ENCODE measurements around the gene ZMYND8.

ZMYND8 gene

DNA sequence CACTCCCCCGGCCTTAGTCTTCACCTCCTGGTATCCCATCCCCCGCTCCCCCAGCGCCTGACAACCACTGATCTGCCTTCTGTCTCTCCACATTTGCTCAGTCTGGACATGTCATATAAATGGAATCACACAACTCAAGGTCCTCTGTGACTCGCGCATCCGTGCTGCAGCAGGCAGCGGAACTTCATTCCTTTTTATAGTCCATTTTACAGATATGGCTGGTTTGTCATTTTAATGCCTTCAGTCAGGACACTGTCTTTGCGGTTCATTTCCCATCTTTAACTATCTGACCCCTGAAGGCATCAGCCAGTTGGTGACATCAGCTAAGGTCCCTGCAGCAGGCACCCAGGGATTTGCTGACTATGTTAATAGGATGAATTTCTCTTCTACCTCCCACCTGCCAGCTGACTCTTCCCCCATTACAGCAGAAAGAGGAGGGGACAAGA lies 125.7 kb downstream of the ZMYND8 start:
- no peak for DNase-seq
- H3K27ac ChIP-seq (ENCODE audit: low read length) = no peak overlapping the region
- H3K79me2 ChIP-seq (ENCODE audit: low read length) = peaks cover 29% of the 10 kb centered on the region
- TF ChIP-seq, protein P1, sequence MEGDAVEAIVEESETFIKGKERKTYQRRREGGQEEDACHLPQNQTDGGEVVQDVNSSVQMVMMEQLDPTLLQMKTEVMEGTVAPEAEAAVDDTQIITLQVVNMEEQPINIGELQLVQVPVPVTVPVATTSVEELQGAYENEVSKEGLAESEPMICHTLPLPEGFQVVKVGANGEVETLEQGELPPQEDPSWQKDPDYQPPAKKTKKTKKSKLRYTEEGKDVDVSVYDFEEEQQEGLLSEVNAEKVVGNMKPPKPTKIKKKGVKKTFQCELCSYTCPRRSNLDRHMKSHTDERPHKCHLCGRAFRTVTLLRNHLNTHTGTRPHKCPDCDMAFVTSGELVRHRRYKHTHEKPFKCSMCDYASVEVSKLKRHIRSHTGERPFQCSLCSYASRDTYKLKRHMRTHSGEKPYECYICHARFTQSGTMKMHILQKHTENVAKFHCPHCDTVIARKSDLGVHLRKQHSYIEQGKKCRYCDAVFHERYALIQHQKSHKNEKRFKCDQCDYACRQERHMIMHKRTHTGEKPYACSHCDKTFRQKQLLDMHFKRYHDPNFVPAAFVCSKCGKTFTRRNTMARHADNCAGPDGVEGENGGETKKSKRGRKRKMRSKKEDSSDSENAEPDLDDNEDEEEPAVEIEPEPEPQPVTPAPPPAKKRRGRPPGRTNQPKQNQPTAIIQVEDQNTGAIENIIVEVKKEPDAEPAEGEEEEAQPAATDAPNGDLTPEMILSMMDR (IDR thresholded peaks at IDR 0.05; ENCODE audit: low read length) = no peak
- TF ChIP-seq EZH2 (optimal IDR thresholded peaks at IDR 0.05; ENCODE audit: low read depth, low read length) (no peak), EZH2phosphoT487 (IDR thresholded peaks at IDR 0.05; ENCODE audit: low read length) (no peak)
- H4K20me1 ChIP-seq (ENCODE audit: insufficient read depth, low read length) = no peaks in the 10 kb centered on the region
- H3K4me3 ChIP-seq (ENCODE audit: low read length) = no peak overlapping the region
- no peak overlapping the region for H3K9ac ChIP-seq (ENCODE audit: low read length)
- no peaks in the 10 kb centered on the region for H3F3A ChIP-seq (ENCODE audit: insufficient read depth, low read length)
- no peaks in the 10 kb centered on the region for H3K9me3 ChIP-seq (replicated peaks; ENCODE audit: insufficient read depth, low read length)
- no peak overlapping the region for H2AFZ ChIP-seq (ENCODE audit: low read length)
- no peak overlapping the region for H3K4me2 ChIP-seq (ENCODE audit: low read depth, low read length)
- peaks cover 13% of the 10 kb centered on the region; the same call in 1 of the 2 replicates for H3K36me3 ChIP-seq (replicated peaks; ENCODE audit: insufficient read depth, low read length)
- H3K9me2 ChIP-seq (replicated peaks; ENCODE audit: insufficient read depth, low read length) = no peaks in the 10 kb centered on the region
- H3K27me3 ChIP-seq (replicated peaks; ENCODE audit: insufficient read depth, low read length) = no peaks in the 10 kb centered on the region
- no peaks in the 10 kb centered on the region for H3K4me1 ChIP-seq (ENCODE audit: low read length)

DNA sequence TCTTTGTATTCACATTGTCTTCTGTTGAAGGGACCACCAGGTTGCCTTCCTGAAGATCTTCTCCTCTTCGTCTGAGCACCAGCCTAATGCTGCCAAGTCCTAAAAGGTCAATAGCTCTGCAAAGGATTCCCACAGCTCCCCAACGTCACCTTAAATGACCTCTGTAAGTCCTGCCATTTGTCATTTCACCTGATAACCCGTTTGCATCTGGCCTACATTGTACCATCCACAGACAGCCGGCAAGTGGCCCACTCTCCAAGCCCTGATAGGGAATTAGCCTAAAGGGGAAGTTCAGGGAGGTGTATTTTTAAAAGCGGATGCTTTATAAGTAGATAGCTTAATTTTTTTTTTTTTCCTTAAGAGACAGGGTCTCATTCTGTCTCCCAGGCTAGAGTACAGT lies 127.8 kb downstream of the ZMYND8 start:
- peaks cover 10% of the 10 kb centered on the region; the same call in 1 of the 2 replicates for H3K36me3 ChIP-seq (replicated peaks; ENCODE audit: insufficient read depth, low read length)

DNA sequence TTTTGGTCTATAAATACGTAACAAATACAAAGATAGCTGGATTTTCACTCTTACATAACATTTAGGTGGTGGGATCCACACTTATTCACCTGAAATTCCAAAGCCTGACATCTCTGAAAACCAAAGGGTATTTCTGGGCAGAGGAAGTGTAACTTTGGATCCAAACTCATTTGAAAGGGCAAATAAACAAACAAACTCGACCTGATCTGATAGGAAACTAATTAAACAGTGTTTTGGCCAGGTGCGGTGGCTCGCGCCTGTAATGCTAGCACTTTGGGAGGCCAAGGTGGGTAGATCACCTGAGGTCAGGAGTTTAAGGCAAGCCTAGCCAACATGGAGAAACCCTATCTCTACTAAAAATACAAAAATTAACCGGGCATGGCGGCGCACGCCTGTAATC lies 128.9 kb downstream of the ZMYND8 start:
- no peak overlapping the region for H3K4me2 ChIP-seq (ENCODE audit: low read depth, low read length)
- no peaks in the 10 kb centered on the region for H3F3A ChIP-seq (ENCODE audit: insufficient read depth, low read length)
- H3K27me3 ChIP-seq (replicated peaks; ENCODE audit: insufficient read depth, low read length) = no peaks in the 10 kb centered on the region
- H3K36me3 ChIP-seq (replicated peaks; ENCODE audit: insufficient read depth, low read length) = peaks cover 10% of the 10 kb centered on the region; the same call in 1 of the 2 replicates
- no peak overlapping the region for H3K4me3 ChIP-seq (ENCODE audit: low read length)
- H4K20me1 ChIP-seq (ENCODE audit: insufficient read depth, low read length) = no peaks in the 10 kb centered on the region
- no peaks in the 10 kb centered on the region for H3K9me3 ChIP-seq (replicated peaks; ENCODE audit: insufficient read depth, low read length)
- no peaks in the 10 kb centered on the region for H3K9me2 ChIP-seq (replicated peaks; ENCODE audit: insufficient read depth, low read length)
- no peak overlapping the region for H3K9ac ChIP-seq (ENCODE audit: low read length)
- no peak for TF ChIP-seq EZH2 (optimal IDR thresholded peaks at IDR 0.05; ENCODE audit: low read depth, low read length)
- no peak overlapping the region for H2AFZ ChIP-seq (ENCODE audit: low read length)
- no peaks in the 10 kb centered on the region for H3K4me1 ChIP-seq (ENCODE audit: low read length)
- DNase-seq = no peak
- no peak overlapping the region for H3K27ac ChIP-seq (ENCODE audit: low read length)
- peaks cover 31% of the 10 kb centered on the region for H3K79me2 ChIP-seq (ENCODE audit: low read length)

More for the DNA sequence above, 127.8 kb downstream of the ZMYND8 start:
- H4K20me1 ChIP-seq (ENCODE audit: insufficient read depth, low read length) = no peaks in the 10 kb centered on the region
- H3K4me3 ChIP-seq (ENCODE audit: low read length) = no peak overlapping the region
- H3K9ac ChIP-seq (ENCODE audit: low read length) = no peak overlapping the region
- H3K27me3 ChIP-seq (replicated peaks; ENCODE audit: insufficient read depth, low read length) = no peaks in the 10 kb centered on the region
- H3K9me3 ChIP-seq (replicated peaks; ENCODE audit: insufficient read depth, low read length) = no peaks in the 10 kb centered on the region
- DNase-seq = no peak
- TF ChIP-seq, protein P1 (IDR thresholded peaks at IDR 0.05; ENCODE audit: low read length) = no peak
- TF ChIP-seq EZH2 (optimal IDR thresholded peaks at IDR 0.05; ENCODE audit: low read depth, low read length) (no peak), EZH2phosphoT487 (IDR thresholded peaks at IDR 0.05; ENCODE audit: low read length) (no peak)
- H3K79me2 ChIP-seq (ENCODE audit: low read length) = peaks cover 34% of the 10 kb centered on the region
- H3K4me2 ChIP-seq (ENCODE audit: low read depth, low read length) = no peak overlapping the region
- no peak overlapping the region for H2AFZ ChIP-seq (ENCODE audit: low read length)
- H3F3A ChIP-seq (ENCODE audit: insufficient read depth, low read length) = no peaks in the 10 kb centered on the region
- no peaks in the 10 kb centered on the region for H3K4me1 ChIP-seq (ENCODE audit: low read length)
- H3K9me2 ChIP-seq (replicated peaks; ENCODE audit: insufficient read depth, low read length) = no peaks in the 10 kb centered on the region
- H3K27ac ChIP-seq (ENCODE audit: low read length) = no peak overlapping the region

DNA sequence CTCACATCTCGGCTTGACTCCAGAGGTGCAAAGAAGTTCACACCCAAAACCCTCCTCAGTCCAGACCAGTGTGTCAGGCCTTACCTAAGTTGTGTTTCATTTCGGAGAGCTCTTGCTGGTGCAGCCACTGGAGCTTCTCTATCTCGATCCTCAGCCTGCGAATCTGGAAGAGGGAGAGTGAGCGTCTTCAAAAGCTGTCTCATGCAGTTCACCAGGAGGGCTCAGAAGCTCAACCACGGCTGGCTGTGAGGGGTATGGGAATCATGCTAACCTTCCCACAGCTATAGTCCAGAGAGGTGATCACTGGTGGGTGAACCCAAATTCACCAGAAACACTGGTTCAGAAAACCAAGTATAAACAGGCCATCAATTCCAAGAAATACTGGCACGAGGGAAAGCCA lies 129.4 kb downstream of the ZMYND8 start:
- no peak overlapping the region for H3K4me2 ChIP-seq (ENCODE audit: low read depth, low read length)
- no peak overlapping the region for H3K4me3 ChIP-seq (ENCODE audit: low read length)
- H3K79me2 ChIP-seq (ENCODE audit: low read length) = peaks cover 31% of the 10 kb centered on the region
- H3K9me2 ChIP-seq (replicated peaks; ENCODE audit: insufficient read depth, low read length) = no peaks in the 10 kb centered on the region
- H3K27me3 ChIP-seq (replicated peaks; ENCODE audit: insufficient read depth, low read length) = no peaks in the 10 kb centered on the region
- H2AFZ ChIP-seq (ENCODE audit: low read length) = no peak overlapping the region
- H3K9me3 ChIP-seq (replicated peaks; ENCODE audit: insufficient read depth, low read length) = no peaks in the 10 kb centered on the region
- TF ChIP-seq, protein P1 (IDR thresholded peaks at IDR 0.05; ENCODE audit: low read length) = no peak
- TF ChIP-seq EZH2phosphoT487 (IDR thresholded peaks at IDR 0.05; ENCODE audit: low read length) (no peak), EZH2 (optimal IDR thresholded peaks at IDR 0.05; ENCODE audit: low read depth, low read length) (no peak)
- no peaks in the 10 kb centered on the region for H3F3A ChIP-seq (ENCODE audit: insufficient read depth, low read length)
- H4K20me1 ChIP-seq (ENCODE audit: insufficient read depth, low read length) = no peaks in the 10 kb centered on the region
- DNase-seq = no peak
- no peak overlapping the region for H3K9ac ChIP-seq (ENCODE audit: low read length)
- no peak overlapping the region for H3K27ac ChIP-seq (ENCODE audit: low read length)
- peaks cover 10% of the 10 kb centered on the region; the same call in 1 of the 2 replicates for H3K36me3 ChIP-seq (replicated peaks; ENCODE audit: insufficient read depth, low read length)
- no peaks in the 10 kb centered on the region for H3K4me1 ChIP-seq (ENCODE audit: low read length)
